ENCODE data around the gene ZNF280D.
"Not testable (repeated sequence)": the region's sequence is repeated elsewhere in the genome, so short reads cannot be mapped to it uniquely, and the experiment has no call there.

The ZNF280D gene

GRCh38 chr15:56715220-56715619, 18.1 kb downstream of the ZNF280D start:
- no peaks in the 10 kb centered on the region for H3K36me3 ChIP-seq
- no peaks in the 10 kb centered on the region for H3K27me3 ChIP-seq
- H3K4me1 ChIP-seq (ENCODE audit: control insufficient read depth in 1 of 2, insufficient read depth in 1 of 2, low read depth in 1 of 2, low read length in 1 of 2): peaks cover 0 to 5% of the 10 kb centered on the region in 2 experiments
- H3K27ac ChIP-seq: no peak overlapping the region
- H3K9me3 ChIP-seq: no peaks in the 10 kb centered on the region
- H3K4me3 ChIP-seq (ENCODE audit: low read depth in 1 of 2, low read length in 1 of 2): no peak overlapping the region
- TF ChIP-seq, protein P1, sequence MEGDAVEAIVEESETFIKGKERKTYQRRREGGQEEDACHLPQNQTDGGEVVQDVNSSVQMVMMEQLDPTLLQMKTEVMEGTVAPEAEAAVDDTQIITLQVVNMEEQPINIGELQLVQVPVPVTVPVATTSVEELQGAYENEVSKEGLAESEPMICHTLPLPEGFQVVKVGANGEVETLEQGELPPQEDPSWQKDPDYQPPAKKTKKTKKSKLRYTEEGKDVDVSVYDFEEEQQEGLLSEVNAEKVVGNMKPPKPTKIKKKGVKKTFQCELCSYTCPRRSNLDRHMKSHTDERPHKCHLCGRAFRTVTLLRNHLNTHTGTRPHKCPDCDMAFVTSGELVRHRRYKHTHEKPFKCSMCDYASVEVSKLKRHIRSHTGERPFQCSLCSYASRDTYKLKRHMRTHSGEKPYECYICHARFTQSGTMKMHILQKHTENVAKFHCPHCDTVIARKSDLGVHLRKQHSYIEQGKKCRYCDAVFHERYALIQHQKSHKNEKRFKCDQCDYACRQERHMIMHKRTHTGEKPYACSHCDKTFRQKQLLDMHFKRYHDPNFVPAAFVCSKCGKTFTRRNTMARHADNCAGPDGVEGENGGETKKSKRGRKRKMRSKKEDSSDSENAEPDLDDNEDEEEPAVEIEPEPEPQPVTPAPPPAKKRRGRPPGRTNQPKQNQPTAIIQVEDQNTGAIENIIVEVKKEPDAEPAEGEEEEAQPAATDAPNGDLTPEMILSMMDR (IDR thresholded peaks at IDR 0.05): no peak

- H3K27ac ChIP-seq, H3K9me3 ChIP-seq: not testable (repeated sequence)
These were observed 23.8 kb downstream of the ZNF280D start for GRCh38 chr15:56709502-56709901.

DNA sequence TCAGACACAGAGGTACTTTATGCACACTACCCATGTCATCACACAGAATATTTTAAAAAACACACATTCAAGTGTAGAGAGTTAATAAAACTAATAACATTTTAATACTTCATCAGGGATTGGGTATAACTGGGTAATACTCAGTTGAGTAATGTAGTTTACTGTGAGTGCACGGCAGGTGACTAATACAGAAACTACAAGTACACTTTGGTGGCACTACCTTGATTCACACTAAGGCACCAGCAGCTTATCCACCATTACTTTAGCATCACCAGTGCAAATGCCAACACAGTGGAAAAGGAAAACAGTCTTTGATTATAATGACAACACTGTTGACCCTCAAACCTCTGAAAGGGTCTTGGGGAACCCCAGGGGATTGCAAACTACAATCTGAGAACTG, 33.6 kb downstream of the ZNF280D start:
- H3K4me1 ChIP-seq (ENCODE audit: control insufficient read depth in 1 of 2, insufficient read depth in 1 of 2, low read depth in 1 of 2, low read length in 1 of 2): no peaks in the 10 kb centered on the region
- no peak overlapping the region for H3K27ac ChIP-seq
- TF ChIP-seq, protein P1 (IDR thresholded peaks at IDR 0.05): no peak
- H3K27me3 ChIP-seq: no peaks in the 10 kb centered on the region
- no peak overlapping the region for H3K4me3 ChIP-seq (ENCODE audit: low read depth in 1 of 2, low read length in 1 of 2)
- H3K36me3 ChIP-seq: peaks cover 44% of the 10 kb centered on the region
- no peaks in the 10 kb centered on the region for H3K9me3 ChIP-seq

More at GRCh38 chr15:56709502-56709901, 23.8 kb downstream of the ZNF280D start:
- H3K36me3 ChIP-seq: peaks cover 13% of the 10 kb centered on the region
- not testable (repeated sequence) for H3K4me3 ChIP-seq (ENCODE audit: low read depth in 1 of 2, low read length in 1 of 2); H3K27me3 ChIP-seq; H3K4me1 ChIP-seq (ENCODE audit: control insufficient read depth in 1 of 2, insufficient read depth in 1 of 2, low read depth in 1 of 2, low read length in 1 of 2)

- no peaks in the 10 kb centered on the region for H3K4me1 ChIP-seq (ENCODE audit: control insufficient read depth in 1 of 2, insufficient read depth in 1 of 2, low read depth in 1 of 2, low read length in 1 of 2)
- no peaks in the 10 kb centered on the region for H3K27me3 ChIP-seq
- no peak overlapping the region for H3K27ac ChIP-seq
- no peaks in the 10 kb centered on the region for H3K9me3 ChIP-seq
- H3K36me3 ChIP-seq: peaks cover 34% of the 10 kb centered on the region
- TF ChIP-seq, protein P1 (IDR thresholded peaks at IDR 0.05): no peak
- H3K4me3 ChIP-seq (ENCODE audit: low read depth in 1 of 2, low read length in 1 of 2): no peak overlapping the region
These were observed 35.0 kb downstream of the ZNF280D start for GRCh38 chr15:56698270-56698669.

- peaks cover 18% of the 10 kb centered on the region for H3K36me3 ChIP-seq
- no peaks in the 10 kb centered on the region for H3K9me3 ChIP-seq
- H3K4me1 ChIP-seq (ENCODE audit: control insufficient read depth in 1 of 2, insufficient read depth in 1 of 2, low read depth in 1 of 2, low read length in 1 of 2): no peaks in the 10 kb centered on the region
- H3K27ac ChIP-seq: no peak overlapping the region
- no peak overlapping the region for H3K4me3 ChIP-seq (ENCODE audit: low read depth in 1 of 2, low read length in 1 of 2)
- H3K27me3 ChIP-seq: no peaks in the 10 kb centered on the region
- TF ChIP-seq, protein P1 (IDR thresholded peaks at IDR 0.05): no peak
These were observed 39.5 kb downstream of the ZNF280D start for GRCh38 chr15:56693761-56694160.

DNA sequence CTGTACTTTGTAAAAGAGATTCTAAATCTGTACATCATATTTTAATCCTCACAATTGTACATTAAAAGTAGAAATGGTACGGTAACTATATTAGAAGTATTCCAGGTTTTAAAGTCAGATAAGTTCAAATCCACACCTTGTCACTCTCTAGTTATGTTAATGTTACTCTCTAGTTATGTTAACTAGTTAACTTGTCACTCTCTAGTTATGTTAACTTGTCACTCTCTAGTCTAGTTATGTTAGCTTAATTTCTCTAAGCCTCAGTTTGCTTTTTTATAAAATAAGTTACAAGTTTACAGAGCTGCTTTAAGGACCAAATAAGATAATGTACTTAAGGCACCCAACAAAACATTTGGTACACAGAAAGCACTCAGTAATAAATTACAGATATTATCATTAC, 42.6 kb downstream of the ZNF280D start:
- H3K27ac ChIP-seq: no peak overlapping the region
- H3K36me3 ChIP-seq: peaks cover 11% of the 10 kb centered on the region
- H3K27me3 ChIP-seq: no peaks in the 10 kb centered on the region
- no peaks in the 10 kb centered on the region for H3K9me3 ChIP-seq
- no peak overlapping the region for H3K4me3 ChIP-seq (ENCODE audit: low read depth in 1 of 2, low read length in 1 of 2)
- TF ChIP-seq, protein P1 (IDR thresholded peaks at IDR 0.05): no peak
- H3K4me1 ChIP-seq (ENCODE audit: control insufficient read depth in 1 of 2, insufficient read depth in 1 of 2, low read depth in 1 of 2, low read length in 1 of 2): no peaks in the 10 kb centered on the region
